GM12891 (cell line): ENCODE results near the gene PIP4K2A.
A peak's percentile ranks its signal among the peaks of the same experiment; 100 is the strongest.

Experiments used
- DNase-seq: peaks from one replicate; pipeline ENCODE4 v3.0.0; 2011; ENCODE audit warnings: low spot score; ENCODE audit not compliant: insufficient read length
- FAIRE-seq: peaks from 2 replicates; lab custom pipeline; 2011; peaks lifted over from hg19 to GRCh38; lab: Jason Lieb, UNC
- PAX5 ChIP-seq: IDR thresholded peaks from 2 replicates; pipeline ENCODE4 v1.6.1; 2011; ENCODE audit warnings: low read length, moderate library complexity, mild to moderate bottlenecking; ENCODE audit not compliant: insufficient read depth, severe bottlenecking
- POLR2A ChIP-seq: IDR thresholded peaks from 2 replicates; pipeline ENCODE4 v1.6.1; 2011; ENCODE audit warnings: low read depth, low read length, control low read depth
- POLR2AphosphoS5 ChIP-seq: IDR thresholded peaks from 2 replicates; pipeline ENCODE4 v1.6.1; 2011; ENCODE audit warnings: low read depth, low read length, control low read depth
- POU2F2 ChIP-seq: IDR thresholded peaks from 2 replicates; pipeline ENCODE4 v1.6.1; 2011; ENCODE audit warnings: low read depth, mild to moderate bottlenecking, control low read depth, low read length, moderate library complexity
- SPI1 ChIP-seq: IDR thresholded peaks from 2 replicates; pipeline ENCODE4 v1.6.1; 2011; ENCODE audit warnings: low read depth, low read length, control low read depth
- TAF1 ChIP-seq: IDR thresholded peaks from 2 replicates; pipeline ENCODE4 v1.6.1; 2011; ENCODE audit warnings: low read depth, low read length, control low read depth

PIP4K2A gene

GRCh38 chr10:22495396-22495795 is 219.0 kb downstream of the PIP4K2A start:
- no peak for TF ChIP-seq PAX5
- no peak for TF ChIP-seq POLR2AphosphoS5
- no peak for TF ChIP-seq POU2F2
- TF ChIP-seq SPI1, result no peak
- no peak for TF ChIP-seq POLR2A
- TF ChIP-seq TAF1, result no peak
- DNase-seq (no peak), FAIRE-seq (no peak)

- no peak for TF ChIP-seq PAX5
- no peak for TF ChIP-seq TAF1
- no peak for TF ChIP-seq POU2F2
- DNase-seq, result no peak
- FAIRE-seq, result no peak
Measured at GRCh38 chr10:22494007-22494406, 220.4 kb downstream of the PIP4K2A start.

DNA sequence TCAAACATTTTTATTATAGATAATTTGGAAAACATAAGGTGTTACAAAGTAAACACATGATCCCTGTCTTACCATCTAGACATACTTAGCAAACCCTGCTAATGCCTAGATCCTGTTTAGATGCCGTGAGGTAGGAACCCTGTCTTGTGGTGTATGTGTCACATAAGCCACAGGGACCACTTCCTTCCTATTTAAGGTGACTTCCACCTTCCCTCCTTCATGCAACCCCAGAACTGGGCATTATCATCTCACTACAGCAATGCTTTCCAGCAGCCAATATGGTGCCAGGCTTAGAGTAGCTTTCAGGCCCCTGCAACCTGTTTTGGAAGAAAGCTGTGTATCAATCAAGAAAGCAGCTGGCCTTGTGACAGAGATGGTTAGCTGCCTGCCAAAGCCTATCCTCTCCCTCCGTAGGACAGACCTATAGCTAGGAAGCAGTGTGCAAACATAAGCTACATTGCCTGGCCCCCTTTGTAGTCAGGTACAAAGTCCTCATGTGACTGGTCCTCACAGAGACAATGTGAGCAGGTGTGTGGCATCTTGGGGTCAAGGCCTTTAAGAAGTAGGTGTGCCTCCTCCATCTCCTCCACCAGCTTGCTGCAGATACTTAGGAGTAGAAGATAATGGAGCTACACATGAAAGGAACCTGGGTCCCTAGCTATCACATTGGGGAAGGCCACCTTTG is 222.3 kb downstream of the PIP4K2A start:
- TF ChIP-seq POLR2A, result no peak
- peak; percentile 61 for TF ChIP-seq SPI1
- DNase-seq, result no peak
- FAIRE-seq, result peak; percentile 38

DNA sequence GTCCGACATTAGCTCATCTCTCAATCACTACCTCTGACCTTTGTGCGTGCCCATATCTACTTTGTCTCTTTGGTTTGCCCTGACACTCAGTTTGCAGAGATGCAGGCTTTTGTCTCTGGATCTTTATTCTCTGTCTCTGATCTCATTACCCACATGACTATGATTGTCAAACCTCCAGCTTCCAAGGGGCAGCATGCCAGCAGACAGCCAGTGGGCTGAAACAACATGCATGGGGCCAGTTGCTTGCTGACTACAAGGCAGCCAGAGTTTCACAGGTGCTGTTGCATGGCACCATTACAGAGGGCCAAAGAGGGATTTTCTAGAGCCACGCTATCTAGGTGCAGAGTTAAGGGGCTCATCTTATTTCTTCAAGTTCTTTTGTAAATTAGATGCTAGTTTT is 222.9 kb downstream of the PIP4K2A start:
- no peak for DNase-seq
- no peak for TF ChIP-seq PAX5
- TF ChIP-seq POLR2A, result no peak
- no peak for TF ChIP-seq POLR2AphosphoS5
- no peak for TF ChIP-seq SPI1
- TF ChIP-seq TAF1, result no peak
- TF ChIP-seq POU2F2, result no peak
- FAIRE-seq, result no peak

DNA sequence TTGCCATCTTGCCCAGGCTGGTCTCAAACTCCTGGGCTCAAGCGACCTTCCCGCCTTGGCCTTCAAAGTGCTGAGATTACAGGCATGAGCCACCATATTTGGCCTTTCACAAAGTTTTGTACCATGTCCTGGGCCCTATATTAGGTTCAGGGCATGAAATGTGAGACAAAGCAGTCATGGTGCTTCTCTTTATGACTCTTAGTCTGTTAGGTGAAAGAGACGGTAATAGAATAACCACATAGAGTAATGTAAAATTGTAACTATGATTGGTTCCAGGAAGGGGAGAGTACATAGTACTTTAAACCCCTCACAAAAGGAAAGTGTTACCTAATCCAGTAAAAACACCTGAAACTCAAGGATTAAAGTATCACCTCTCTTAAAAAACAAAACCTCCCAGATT is 224.4 kb downstream of the PIP4K2A start:
- DNase-seq (no peak), FAIRE-seq (no peak)
- TF ChIP-seq POU2F2 (no peak), PAX5 (no peak), POLR2AphosphoS5 (no peak), POLR2A (no peak), SPI1 (no peak), TAF1 (no peak)

GRCh38 chr10:22489467-22489866 is 224.9 kb downstream of the PIP4K2A start:
- DNase-seq (no peak), FAIRE-seq (no peak)
- TF ChIP-seq POLR2AphosphoS5, result no peak
- TF ChIP-seq SPI1, result no peak
- TF ChIP-seq PAX5, result no peak
- TF ChIP-seq POU2F2, result no peak
- TF ChIP-seq POLR2A, result no peak
- no peak for TF ChIP-seq TAF1

DNA sequence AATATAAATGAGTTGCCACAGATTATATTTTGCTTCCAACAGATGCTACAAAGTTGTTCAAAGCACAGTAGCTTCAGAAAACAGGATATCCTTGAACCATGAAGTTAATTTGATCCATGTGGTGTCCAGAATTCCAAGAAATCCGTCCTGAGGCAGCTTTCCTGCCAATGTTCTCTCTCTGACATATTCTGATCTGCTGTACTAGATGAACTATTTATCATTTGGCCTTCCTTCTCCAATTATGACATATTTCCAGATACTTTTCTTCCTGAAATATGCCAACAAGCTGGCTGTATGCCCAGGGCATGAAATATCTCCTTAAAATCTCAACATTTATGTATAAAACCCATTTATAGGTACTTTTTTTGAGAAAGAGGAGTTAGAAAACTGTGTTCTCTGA is 227.9 kb downstream of the PIP4K2A start:
- FAIRE-seq (no peak), DNase-seq (no peak)
- TF ChIP-seq POLR2A, result no peak
- TF ChIP-seq SPI1, result no peak
- TF ChIP-seq PAX5, result no peak
